Measurements from ENCODE around the gene LRP6. TPM values are rescaled to one million over a fixed set of nuclear protein-coding genes. Genes with fewer than 3 reads are reported as not detected.
A peak's percentile ranks its signal among the peaks of the same experiment; 100 is the strongest.

The LRP6 gene
- total and polyA plus RNA-seq, 5 experiments from 2014 or later = 1.4 to 7.8 (median 2.2) TPM

- H3K27ac Mint-ChIP-seq = peak overlapping the region in 1 of 10 donors; percentile 96
- no peaks in the 10 kb centered on the region for H3K9me3 Mint-ChIP-seq
- ATAC-seq (no peak), DNase-seq (no peak)
- POLR2A ChIA-PET = no interaction called here
- no peaks in the 10 kb centered on the region for H3K36me3 Mint-ChIP-seq
- H3K4me1 Mint-ChIP-seq = peaks cover 8 to 22% (median 16%) of the 10 kb centered on the region in 4 donors
- H3K27me3 Mint-ChIP-seq = peaks cover 0 to 6% (median 0%) of the 10 kb centered on the region in 5 donors
- peak overlapping the region in 2 of 10 donors; percentile 18 to 33 for H3K4me3 Mint-ChIP-seq
These were observed 196.9 kb downstream of the LRP6 start for GRCh38 chr12:12069821-12070548.

GRCh38 chr12:12068751-12069150 lies 198.1 kb downstream of the LRP6 start:
- POLR2A ChIA-PET = no interaction called here
- Mint-ChIP-seq H3K4me1 (peaks cover 8 to 22% (median 16%) of the 10 kb centered on the region in 4 donors), H3K4me3 (no peak overlapping the region), H3K36me3 (no peaks in the 10 kb centered on the region), H3K27ac (no peak overlapping the region), H3K27me3 (peaks cover 0 to 6% (median 0%) of the 10 kb centered on the region in 5 donors), H3K9me3 (no peaks in the 10 kb centered on the region)
- DNase-seq = no peak
- no peak for ATAC-seq

Small RNA genes within 50 kb of the gene (microRNA-seq; reads per million reads assigned to microRNA genes)
- not detected for gene MIR1244-4 (ENCODE audit: borderline microRNAs expressed)

Other genes with a start within 250 kb of the LRP6 start
- not detected for gene BCL2L14, start 196.1 kb downstream of the LRP6 start, total RNA-seq
- 1 to 10 TPM in 1 of 3 donors, not detected in 2; 1.0 TPM for gene BCL2L14, start 196.1 kb downstream of the LRP6 start, polyA plus RNA-seq
- under 1 TPM; 0.34 to 0.36 TPM for gene MANSC1, start 83.2 kb upstream of the LRP6 start, total RNA-seq
- under 1 TPM; 0.39 to 0.89 (median 0.84) TPM for gene MANSC1, start 83.2 kb upstream of the LRP6 start, polyA plus RNA-seq
- gene BORCS5, start 90.0 kb upstream of the LRP6 start, total RNA-seq = 10 to 100 TPM; 12.4 to 16.6 TPM
- gene BORCS5, start 90.0 kb upstream of the LRP6 start, polyA plus RNA-seq = 10 to 100 TPM; 14.2 to 18.4 (median 15.7) TPM

All from naive thymus-derived CD8-positive, alpha-beta T cell (primary cell).